ENCODE results near the gene VSX2.
"Not testable (repeated sequence)": the region's sequence is repeated elsewhere in the genome, so short reads cannot be mapped to it uniquely, and the experiment has no call there.

The VSX2 gene

DNA sequence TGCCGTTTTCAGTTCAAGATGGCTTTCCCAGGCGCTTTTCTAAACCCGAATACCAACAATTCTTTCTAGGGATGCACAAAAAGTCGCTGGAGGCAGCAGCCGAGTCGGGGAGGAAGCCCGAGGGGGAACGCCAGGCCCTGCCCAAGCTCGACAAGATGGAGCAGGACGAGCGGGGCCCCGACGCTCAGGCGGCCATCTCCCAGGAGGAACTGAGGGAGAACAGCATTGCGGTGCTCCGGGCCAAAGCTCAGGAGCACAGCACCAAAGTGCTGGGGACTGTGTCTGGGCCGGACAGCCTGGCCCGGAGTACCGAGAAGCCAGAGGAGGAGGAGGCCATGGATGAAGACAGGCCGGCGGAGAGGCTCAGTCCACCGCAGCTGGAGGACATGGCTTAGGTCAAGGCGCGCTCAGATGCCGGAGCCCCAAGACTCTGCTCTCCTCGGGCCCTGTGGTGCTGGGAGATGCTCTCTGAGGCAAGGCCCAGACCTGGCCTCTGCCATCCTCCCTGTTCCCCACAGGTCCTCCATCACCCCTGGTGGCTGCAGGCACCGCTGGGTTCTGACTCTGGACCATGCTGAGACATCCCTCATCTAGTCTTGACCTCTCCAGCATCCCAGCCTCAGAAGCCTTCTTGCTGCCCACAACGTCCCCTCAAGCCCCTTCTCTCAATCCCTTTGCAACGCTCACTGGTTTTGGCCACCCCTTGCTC is 21.4 kb downstream of the VSX2 start:
- DNase-seq: no peak

DNA sequence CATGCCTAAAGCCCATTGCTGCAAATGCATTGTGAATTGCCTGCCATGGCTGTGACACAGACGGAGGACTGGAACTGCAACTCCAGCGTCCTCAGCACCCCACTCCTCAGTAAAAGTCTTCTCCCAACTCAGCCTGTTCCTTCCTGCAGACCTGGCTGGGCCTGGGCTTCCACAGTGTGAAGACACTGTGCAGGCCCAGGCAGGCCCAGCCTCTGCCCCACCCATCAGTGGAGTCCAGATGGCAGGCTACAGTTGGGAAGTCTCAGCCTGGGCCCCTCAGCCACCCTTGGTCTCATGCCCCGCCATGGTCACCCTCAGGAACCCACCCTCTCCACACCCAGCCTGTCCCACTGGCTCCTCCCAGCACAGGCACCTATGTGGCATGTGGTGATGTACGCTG is 22.0 kb downstream of the VSX2 start:
- DNase-seq: no peak

DNA sequence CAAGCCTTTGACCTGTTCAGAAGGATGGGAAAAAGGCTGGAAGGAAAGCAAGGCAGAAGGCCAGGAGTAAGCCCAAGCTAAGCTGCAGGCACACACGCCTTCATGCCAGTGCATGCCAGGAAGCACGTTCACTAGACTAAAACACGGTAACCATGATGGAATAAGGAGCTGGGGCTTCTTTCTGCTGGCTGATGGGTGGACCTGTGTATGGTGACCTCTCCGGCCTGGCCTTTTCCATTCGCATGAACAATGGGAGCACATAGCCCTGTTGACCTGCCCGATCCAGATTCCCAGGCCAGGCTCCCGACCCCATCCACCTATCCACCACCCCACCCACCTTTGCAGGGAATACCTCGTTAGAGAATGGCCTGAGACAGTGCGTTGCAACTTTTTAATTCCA is 22.8 kb downstream of the VSX2 start:
- DNase-seq: no peak

DNA sequence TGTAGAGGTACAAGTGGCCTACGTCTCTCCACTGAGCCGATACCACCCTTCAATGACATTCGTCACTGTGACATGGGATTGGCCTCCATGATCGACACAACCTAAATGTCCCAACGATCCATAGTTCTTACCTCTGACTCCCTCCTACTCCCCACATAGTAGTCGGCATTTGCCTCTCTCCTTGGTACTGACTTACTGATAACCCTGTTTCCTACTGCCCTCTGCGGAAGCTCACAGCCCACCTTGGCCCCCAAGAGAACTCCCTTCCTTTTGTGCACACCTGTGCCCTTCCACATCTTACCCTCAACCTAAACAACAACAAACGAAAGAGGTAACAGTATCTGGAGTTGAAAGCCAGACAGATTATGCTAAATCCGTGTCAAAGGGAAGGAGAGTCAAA is 23.9 kb downstream of the VSX2 start:
- DNase-seq: no peak

DNA sequence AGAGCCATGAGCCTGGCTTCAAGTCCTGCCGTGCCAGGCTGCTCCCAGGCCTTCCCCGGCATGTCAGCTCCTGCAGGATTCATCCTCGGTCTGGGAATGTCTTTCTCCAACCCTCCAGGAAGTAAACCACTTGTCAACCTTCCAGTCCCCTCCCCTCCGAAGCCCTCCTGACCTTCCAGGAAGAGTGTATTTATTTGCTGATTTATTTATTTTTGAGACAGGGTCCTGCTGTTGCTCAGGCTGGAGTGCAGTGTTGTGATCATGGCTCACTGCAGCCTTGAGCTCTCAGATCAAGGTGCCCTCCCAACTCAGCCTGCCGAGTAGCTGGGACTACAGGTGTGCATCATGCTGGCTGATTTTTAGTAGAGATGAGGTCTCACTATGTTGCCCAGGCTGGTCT is 24.7 kb downstream of the VSX2 start:
- no peak for DNase-seq

DNA sequence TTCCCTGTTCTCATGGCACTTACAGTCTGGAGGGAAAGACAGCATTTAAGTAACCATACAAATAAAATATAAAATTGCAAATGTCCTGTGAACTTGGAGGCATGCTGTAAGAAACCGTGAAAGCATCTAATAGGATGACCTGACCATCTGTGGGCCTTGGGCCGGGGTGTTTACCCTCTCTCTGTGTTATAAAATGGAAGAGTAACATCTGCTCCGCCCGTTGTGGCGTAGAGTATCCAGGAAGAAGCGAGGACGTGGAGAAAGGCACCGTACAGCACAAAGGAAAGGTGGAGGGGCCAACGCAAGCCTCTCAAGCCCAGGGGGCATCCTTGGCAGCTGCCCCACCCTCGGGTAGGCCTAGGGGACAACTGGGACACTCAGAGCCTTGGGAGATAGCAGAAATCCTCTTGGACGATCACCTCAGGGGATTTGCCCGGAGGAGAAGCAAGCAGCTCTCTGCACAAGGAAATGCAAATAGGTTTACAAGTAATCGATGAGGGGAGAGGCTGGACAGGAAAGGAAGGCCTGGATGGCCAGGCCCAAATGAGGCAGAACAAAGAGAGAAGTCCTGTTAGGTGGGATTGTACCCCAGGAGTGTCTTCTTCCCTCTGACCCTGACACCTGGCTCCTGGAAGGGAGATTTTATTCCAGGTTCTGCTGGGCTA is 26.2 kb downstream of the VSX2 start:
- no peak for DNase-seq

DNA sequence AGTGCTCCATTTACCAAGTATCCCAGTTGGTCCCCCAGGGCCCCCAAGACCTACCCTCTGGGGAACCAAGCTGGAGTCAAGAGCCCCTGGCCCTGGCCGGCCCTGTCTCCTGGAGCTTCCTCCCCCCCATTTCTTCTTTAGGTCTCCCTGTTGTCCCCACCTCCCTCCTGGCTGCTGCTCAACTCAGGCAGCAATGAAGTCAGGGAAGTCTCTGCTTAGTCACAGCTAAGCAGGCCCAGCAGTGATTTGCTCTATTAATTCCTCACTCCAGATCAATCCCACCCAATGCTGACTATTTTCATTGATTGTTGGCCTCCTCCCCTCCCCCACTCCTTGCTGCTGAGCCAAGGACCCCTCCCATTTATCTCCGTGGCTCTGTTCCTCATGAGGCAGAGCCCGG is 28.3 kb downstream of the VSX2 start:
- no peak for DNase-seq

DNA sequence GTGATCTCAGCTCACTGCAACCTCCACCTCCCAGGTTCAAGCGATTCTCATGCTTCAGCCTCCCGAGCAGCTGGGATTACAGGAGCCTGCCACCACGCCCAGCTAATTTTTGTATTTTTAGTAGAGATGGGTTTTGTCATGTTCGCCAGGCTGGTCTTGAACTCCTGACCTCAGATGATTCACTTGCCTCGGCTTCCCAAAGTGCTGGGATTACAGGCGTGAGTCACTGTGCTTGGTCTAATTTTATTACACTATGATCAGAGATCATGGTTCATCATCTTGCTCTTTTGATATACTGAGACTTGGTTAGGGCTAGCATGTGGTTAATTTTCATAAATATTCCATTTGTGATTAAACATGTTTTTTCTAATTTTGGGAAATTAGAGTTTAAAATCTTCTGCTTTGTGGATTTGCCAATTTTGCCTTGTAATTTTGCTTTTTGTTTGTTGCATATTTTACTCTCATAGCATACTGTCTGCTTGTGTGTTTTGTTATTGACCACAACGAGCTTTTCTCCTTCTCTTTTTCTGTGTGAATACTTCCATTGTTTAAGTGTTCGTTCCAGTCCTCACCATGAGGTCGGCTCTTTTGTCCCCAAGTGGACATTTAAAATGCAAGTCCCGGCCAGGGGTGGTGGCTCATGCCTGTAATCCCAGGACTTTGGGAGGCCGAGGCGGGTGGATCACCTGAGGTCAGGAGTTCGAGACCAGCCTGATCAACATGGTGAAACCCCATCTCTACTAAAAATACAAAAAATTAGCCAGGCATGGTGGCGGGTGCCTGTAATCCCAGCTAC is 31.3 kb downstream of the VSX2 start:
- not testable (repeated sequence) for DNase-seq

DNA sequence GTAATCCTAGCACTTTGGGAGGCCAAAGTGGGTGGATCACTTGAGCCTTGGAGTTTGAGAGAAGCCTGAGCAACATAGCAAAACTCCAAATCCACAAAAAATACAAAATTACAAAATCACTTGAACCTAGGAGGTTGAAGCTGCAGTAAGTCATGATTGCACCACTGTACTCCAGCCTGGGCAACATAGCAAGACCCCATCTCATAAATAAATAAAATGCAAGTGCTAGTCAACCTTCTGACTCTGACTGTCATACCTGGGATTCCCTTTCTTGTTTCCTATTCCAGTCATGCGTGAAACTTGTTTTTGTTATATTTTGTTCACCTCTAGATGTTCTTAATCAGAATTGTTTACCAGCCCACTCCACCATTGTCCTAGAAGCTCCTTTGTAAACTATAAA is 32.1 kb downstream of the VSX2 start:
- DNase-seq: no peak

DNA sequence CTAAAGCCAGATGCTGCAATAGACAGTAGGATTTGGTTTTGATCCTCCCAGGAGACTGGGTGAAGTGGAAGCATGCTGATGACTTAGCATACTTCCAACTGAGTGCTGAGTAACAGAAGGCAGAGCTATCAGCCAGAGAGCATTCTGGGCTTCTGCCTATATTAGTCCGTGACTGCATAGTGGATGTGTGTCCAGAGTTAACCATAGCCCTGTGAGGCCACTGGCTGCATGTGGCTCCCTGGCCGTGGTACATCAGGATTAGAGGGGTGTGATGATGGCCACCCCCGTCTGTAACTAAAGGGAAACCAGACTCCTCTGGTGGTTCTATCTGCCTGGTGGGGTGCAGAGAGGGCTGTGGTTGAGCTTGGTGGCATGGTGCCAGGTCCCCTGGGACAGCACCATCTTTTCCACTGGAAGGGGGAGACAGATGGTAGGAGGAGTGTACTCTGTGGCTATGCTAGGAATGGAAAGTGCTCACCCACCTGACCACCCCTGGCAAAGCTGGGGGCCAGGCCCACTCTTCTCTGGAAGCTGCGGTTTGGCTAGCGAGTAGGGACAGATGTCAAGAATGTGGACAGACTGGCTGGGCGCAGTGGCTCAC is 36.1 kb downstream of the VSX2 start:
- no peak for DNase-seq

DNA sequence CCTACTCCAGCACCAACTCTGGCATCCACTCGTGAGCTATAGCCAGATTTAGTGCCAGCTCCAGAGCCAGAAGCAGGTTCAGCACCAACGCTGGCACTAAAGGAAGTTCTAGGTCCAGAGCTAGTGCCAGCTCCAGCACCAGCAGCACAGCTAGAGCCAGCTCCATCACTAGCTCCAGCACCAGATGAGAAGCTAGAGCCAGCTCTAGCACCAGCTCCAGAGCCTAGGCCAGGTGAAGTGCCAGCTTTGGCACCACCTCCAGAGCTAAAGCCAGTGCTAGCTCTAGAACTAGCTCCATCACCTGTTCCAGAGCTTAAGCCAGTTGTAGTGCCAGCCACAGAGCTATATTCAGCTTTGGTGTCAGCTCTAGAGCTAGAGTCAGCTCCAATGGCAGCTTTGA is 38.8 kb downstream of the VSX2 start:
- no peak for DNase-seq

DNA sequence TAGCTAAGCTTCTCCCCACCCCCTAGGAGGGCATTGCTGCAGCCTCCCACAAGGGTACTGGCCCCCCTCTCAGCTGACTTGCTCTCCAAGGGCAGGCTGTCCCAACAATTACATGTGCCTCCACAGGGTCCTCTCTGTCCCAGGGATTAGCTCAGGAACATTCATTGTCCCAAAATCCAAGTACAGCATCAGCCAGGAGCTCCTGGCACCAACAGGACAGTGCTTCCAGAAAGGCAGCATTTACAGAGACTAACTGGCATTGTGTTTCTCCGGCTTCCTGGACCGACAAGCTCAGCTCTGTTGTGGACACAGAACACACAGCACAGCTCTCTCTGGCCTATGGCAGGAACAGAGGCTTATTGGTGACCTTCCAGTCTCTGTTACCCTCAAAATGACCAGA is 41.8 kb downstream of the VSX2 start:
- no peak for DNase-seq

DNA sequence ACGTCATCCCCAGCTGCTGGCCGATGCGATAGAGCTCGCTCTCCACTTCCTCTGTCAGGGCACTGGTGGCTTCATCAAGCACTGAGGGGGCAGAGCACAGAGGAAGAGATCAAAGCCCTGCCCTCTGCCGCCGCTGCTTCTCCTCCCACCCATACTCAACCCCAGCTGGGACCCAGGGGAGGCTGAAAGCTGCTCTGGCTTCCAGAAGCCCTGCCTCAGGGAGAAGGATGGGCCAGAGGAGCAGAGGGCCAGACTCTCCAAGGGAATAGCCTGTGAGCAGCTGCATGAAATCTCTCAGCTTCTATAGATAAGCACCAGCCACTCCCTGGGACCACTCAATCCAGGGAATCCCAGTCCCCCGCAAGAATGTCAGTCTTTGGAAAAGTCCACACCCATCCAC is 47.5 kb downstream of the VSX2 start:
- DNase-seq: no peak

DNA sequence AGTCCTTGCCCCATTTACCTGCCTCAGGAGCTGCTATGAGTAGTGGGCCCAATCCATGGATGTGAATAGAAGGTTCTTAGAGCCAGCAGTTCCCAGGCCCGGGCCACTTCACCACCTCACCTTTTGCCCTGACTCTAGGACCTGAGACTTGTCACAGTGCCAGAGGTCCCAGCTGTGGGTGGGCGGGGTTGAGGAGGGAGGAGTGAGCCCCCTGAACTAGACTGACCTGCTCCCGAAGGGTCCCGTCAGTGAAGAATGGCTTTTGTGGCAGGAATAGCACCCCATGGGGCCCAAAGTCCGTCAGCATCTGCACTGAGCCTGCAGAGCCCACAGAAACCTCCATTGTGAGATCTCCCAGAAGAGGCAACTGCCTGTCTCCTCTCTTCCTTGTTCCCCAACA is 50.6 kb downstream of the VSX2 start:
- no peak for DNase-seq

DNA sequence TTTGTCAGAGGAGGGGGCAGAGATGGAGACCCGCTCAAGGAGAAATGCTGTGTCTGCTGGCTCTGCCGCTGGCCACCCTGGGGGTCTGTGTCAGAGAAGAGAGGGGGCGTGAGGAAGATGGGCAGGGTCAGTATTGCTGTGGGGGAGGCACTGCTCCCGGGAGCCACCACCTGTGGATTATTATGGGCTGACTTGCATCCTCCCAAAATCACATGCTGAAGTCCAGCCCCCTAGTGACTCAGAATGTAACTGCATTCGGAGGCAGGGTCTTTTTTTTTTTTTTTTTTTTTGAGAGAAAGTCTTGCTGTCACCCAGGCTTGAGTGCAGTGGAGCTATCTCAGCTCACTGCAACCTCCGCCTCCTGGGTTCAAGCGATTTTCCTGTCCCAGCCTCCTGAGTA is 51.2 kb downstream of the VSX2 start:
- no peak for DNase-seq

DNA sequence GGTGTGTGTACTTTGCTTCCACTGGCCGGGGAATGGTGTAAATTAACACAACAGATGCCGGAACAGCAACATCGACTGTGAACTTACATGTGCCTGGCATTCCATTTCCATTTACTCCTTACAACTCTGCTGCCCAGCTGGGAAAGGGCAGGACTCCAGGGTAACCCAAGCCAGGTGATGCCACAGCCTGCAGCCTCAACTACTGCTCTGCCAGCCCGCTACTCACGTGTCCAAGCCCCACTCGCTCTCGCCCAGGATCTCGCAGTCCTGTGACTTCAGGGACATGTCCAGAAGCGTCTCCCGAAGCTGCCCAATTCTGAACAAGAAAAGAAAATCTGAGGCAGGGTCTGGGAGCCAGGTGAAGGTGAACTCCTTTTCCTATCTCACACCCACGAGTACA is 52.8 kb downstream of the VSX2 start:
- DNase-seq: no peak

DNA sequence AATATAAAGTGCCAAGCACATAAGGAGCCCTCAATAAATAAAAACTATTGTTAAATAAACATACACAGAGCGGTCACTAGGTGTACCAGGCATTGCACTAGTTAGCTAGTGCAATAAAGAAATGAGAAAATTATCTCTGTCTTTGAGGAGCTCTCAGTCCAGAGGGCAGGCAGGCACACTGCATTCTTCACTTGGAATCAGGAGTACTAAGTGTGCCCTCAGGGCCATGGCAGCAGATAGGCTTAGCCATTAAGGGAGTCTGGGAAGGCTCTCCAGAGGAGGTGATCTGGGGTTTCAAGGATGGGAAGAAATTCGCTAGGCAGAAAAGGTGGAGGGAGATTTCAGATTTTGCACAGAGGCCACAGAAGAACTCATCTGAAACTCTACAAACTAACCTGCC is 54.4 kb downstream of the VSX2 start:
- no peak for DNase-seq

DNA sequence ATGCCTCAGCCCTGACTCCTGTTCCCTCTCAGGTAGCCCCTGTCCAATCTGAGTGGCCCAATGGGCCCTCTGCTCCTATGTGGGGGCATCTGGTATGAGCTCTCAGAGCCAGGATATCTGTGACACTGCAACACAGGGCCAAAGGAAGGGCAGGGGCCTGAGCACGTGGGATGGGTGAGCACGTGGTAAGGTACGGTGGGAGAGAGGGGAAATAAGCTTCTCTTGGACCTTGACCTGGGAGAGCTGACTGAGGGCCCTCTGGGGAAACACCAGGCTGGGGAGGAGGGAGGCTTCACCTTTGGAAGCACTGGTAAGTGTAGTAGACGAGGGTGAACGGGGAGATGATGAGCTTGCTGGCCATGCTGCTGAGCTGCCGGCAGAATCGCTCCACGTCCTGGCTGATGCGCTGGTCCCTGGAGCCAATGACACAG is 56.8 kb downstream of the VSX2 start:
- no peak for DNase-seq

DNA sequence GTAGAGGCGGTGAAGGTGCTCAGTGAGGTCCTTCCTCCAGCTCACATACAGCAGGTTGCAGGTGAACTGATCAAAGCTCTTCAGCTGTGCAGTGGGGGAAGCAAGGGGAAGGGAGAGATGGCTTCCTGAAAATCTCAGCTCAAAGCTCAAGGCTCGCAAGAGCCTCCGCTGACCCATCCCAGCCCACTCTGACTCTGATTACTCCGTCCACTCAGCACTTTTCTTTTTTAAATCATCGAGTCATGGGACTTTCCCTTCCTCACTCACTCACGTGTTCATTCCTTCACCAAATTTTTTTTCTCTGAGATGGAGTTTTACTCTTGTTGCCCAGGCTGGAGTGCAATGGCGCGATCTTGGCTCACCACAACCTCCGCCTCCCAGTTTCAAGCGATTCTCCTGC is 58.7 kb downstream of the VSX2 start:
- DNase-seq: no peak

DNA sequence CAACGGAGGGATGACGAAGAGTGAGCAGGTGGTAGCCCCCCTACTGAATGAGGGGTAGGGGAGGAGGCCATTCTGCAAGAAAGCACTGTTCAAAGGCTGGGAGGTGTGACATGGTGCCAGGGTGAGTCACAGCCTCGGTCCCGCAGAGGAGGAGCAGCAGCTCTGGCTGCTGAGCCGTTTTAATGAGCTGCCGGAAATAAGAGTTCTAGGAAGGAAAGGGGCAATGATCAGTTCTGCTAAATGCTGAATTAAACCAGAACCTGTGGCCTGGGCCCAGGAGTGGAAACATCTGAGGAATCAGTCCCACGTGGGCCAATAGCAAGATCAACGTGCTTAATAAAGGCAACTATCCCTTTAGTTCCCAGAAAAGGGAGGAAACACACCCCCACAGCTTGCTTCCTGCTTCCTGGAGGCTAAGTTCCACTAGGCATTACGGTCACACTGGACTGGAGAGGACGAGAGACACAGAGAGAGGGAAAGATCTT is 59.9 kb downstream of the VSX2 start:
- no peak for DNase-seq

DNA sequence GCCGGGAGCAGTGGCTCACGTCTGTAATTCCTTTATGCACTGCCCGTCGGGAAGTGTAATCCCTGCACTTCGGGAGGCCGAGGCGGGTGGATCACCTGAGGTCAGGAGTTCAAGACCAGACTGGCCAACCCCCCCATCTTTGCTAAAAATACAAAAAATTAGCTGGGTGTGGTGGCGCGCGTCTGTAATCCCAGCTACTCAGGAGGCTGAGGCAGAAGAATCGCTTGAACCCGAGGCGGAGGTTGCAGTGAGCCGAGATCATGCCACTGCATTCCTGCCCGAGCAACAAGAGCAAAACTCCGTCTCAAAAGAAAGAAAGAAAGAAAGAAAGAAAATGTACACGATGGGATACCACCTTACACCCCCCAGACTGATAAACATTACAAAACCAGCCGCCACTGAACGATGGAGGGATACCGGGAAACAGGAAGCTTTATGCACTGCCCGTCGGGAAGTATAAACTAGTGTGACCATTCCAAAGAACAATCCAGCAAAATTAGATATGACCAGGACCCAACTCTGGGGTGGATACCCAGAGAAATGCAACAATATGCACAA is 62.4 kb downstream of the VSX2 start:
- DNase-seq: no peak

DNA sequence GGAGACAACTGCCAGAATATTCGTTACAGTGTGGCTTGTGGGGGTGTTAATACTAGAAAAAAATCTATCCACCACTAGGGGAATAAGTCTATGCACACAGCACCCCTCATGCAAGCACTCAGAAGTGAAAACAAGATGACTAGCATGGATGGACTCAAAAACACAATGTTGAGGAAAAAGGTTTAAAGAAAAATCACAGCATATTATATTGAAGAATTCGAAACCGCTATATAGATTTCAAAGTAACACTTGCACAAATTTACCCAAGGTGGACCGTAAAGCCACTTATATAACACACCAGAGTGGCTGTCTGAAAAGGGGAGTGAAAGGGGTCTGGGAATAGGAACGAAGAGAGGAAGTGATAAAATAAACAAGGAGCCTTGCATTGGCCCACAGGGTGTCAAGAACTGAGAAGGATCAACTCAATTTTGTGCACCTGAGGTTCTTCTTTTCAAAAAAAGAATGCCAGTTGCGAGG is 62.9 kb downstream of the VSX2 start:
- DNase-seq: peak; percentile 20
